Vagina (tissue), 2 donors: ENCODE data around the gene UBR4. TPM values are rescaled to one million over a fixed set of nuclear protein-coding genes. Genes with fewer than 3 reads are reported as not detected.

ENCODE experiments used
- DNase-seq, 2 donors: peaks; one replicate each; pipeline ENCODE4 v3.0.0-alpha.2; 2017; ENCODE audit errors: extremely low spot score in 2 of 2
- H3K27ac ChIP-seq: fragments of 200-600 bp; sonication (generic); one replicate; pipeline ENCODE4 v1.5.1; 2019
- H3K27me3 ChIP-seq: fragments of 200-600 bp; sonication (generic); one replicate; pipeline ENCODE4 v1.5.1; 2019
- H3K36me3 ChIP-seq, 2 donors: fragments of 200-600 bp; sonication (generic); one replicate each; pipeline ENCODE4 v1.5.1; 2017 to 2019
- H3K4me1 ChIP-seq: fragments of 200-600 bp; sonication (generic); one replicate; pipeline ENCODE4 v1.5.1; 2019
- H3K4me3 ChIP-seq, 2 donors: fragments of 200-600 bp; sonication (generic); 1 replicate in 1 of 2; 2 replicates in 1 of 2; pipeline ENCODE4 v1.5.1; 2016 to 2019
- H3K9me3 ChIP-seq: fragments of 200-600 bp; sonication (generic); one replicate; pipeline ENCODE4 v1.5.1; 2019
- CTCF ChIP-seq, 3 experiments: fragments of 450-650 bp in 2 of 3; fragments of 200-600 bp in 1 of 3; sonication (generic) in 1 of 3; IDR thresholded peaks; one replicate each; pipeline ENCODE4 v1.5.1; 2017 to 2019; ENCODE audit warnings: antibody characterized with exemption in 3 of 3, mild to moderate bottlenecking in 2 of 3, moderate library complexity in 2 of 3
- POLR2A ChIP-seq, 2 donors: fragments of 450-650 bp; IDR thresholded peaks; one replicate each; pipeline ENCODE4 v1.6.1; 2017; ENCODE audit warnings: antibody characterized with exemption in 2 of 2, mild to moderate bottlenecking in 2 of 2, moderate library complexity in 2 of 2
- POLR2AphosphoS5 ChIP-seq, 2 donors: sonication (generic); formaldehyde crosslinking; IDR thresholded peaks; one replicate each; pipeline ENCODE4 v1.9.0; 2017; ENCODE audit warnings: antibody characterized with exemption in 2 of 2, mild to moderate bottlenecking in 2 of 2, low read depth in 1 of 2; ENCODE audit not compliant: insufficient read depth in 1 of 2
- intact Hi-C: fragments of 100-400 bp; cut with DNase I; formaldehyde crosslinking; loops from one replicate; pipeline ENCODE4 v1.15.1; 2023
- total RNA-seq: library from RNA; depleted of rRNA; stranded (reverse); fragments of >200 nt; gene quantifications from one replicate; pipeline ENCODE4 v1.2.3, GENCODE V29; 2016

The UBR4 gene
- total RNA-seq, 1 donor from 2014 or later, result 157 TPM

- Histone ChIP-seq H3K27ac (peak overlapping the region; percentile 2), H3K36me3 (peaks cover 15 to 100% of the 10 kb centered on the region in 2 donors), H3K27me3 (no peaks in the 10 kb centered on the region), H3K4me1 (peaks cover 8% of the 10 kb centered on the region), H3K9me3 (no peaks in the 10 kb centered on the region), H3K4me3 (no peak overlapping the region)
- intact Hi-C loops, result no loop called here
- DNase-seq, result no peak
- TF ChIP-seq POLR2AphosphoS5 (IDR thresholded peaks at IDR 0.05; ENCODE audit: insufficient read depth in 1 of 2, low read depth in 1 of 2), result no peak
Measured at GRCh38 chr1:19163261-19163660, 46.8 kb downstream of the UBR4 start.

GRCh38 chr1:19160831-19161230 is 49.2 kb downstream of the UBR4 start:
- H3K36me3 ChIP-seq, result peaks cover 15 to 100% of the 10 kb centered on the region in 2 donors
- DNase-seq, result no peak
- H3K9me3 ChIP-seq, result no peaks in the 10 kb centered on the region
- no peak overlapping the region for H3K27ac ChIP-seq
- peaks cover 8% of the 10 kb centered on the region for H3K4me1 ChIP-seq
- intact Hi-C loops, result no loop called here
- H3K4me3 ChIP-seq, result no peak overlapping the region
- H3K27me3 ChIP-seq, result no peaks in the 10 kb centered on the region
- TF ChIP-seq CTCF (IDR thresholded peaks at IDR 0.05) (no peak), POLR2AphosphoS5 (IDR thresholded peaks at IDR 0.05; ENCODE audit: insufficient read depth in 1 of 2, low read depth in 1 of 2) (no peak), POLR2A (IDR thresholded peaks at IDR 0.05) (no peak)

GRCh38 chr1:19157653-19158052 is 52.4 kb downstream of the UBR4 start:
- H3K27ac ChIP-seq, result peak overlapping the region; percentile 13
- H3K4me1 ChIP-seq, result no peaks in the 10 kb centered on the region
- intact Hi-C loops, result no loop called here
- H3K9me3 ChIP-seq, result no peaks in the 10 kb centered on the region
- H3K4me3 ChIP-seq, result no peak overlapping the region
- DNase-seq, result no peak
- TF ChIP-seq CTCF (IDR thresholded peaks at IDR 0.05) (no peak), POLR2AphosphoS5 (IDR thresholded peaks at IDR 0.05; ENCODE audit: insufficient read depth in 1 of 2, low read depth in 1 of 2) (no peak), POLR2A (IDR thresholded peaks at IDR 0.05) (no peak)
- H3K36me3 ChIP-seq, result peaks cover 15 to 100% of the 10 kb centered on the region in 2 donors
- no peaks in the 10 kb centered on the region for H3K27me3 ChIP-seq

GRCh38 chr1:19156676-19157075 is 53.4 kb downstream of the UBR4 start:
- Histone ChIP-seq H3K9me3 (no peaks in the 10 kb centered on the region), H3K4me3 (no peak overlapping the region), H3K27ac (no peak overlapping the region), H3K4me1 (no peaks in the 10 kb centered on the region), H3K27me3 (no peaks in the 10 kb centered on the region), H3K36me3 (peaks cover 15 to 100% of the 10 kb centered on the region in 2 donors)
- TF ChIP-seq POLR2AphosphoS5 (IDR thresholded peaks at IDR 0.05; ENCODE audit: insufficient read depth in 1 of 2, low read depth in 1 of 2), result peak in 1 of 2 donors; percentile 84
- TF ChIP-seq CTCF (IDR thresholded peaks at IDR 0.05), result no peak
- intact Hi-C loops, result no loop called here
- no peak for DNase-seq

GRCh38 chr1:19154876-19155275 is 55.2 kb downstream of the UBR4 start:
- TF ChIP-seq CTCF (IDR thresholded peaks at IDR 0.05), result no peak
- TF ChIP-seq POLR2AphosphoS5 (IDR thresholded peaks at IDR 0.05; ENCODE audit: insufficient read depth in 1 of 2, low read depth in 1 of 2), result no peak
- TF ChIP-seq POLR2A (IDR thresholded peaks at IDR 0.05), result no peak
- Histone ChIP-seq H3K4me1 (no peaks in the 10 kb centered on the region), H3K27me3 (no peaks in the 10 kb centered on the region), H3K4me3 (no peak overlapping the region), H3K36me3 (peaks cover 5 to 100% of the 10 kb centered on the region in 2 donors), H3K9me3 (no peaks in the 10 kb centered on the region), H3K27ac (no peak overlapping the region)
- DNase-seq, result no peak
- intact Hi-C loops, result no loop called here
